HepG2 (cell line): ENCODE measurements around the gene GRHL1.

Experiments used
- EZH2 ChIP-seq: conservative IDR thresholded peaks from 2 replicates; pipeline ENCODE4 v1.6.1; 2012; ENCODE audit warnings: mild to moderate bottlenecking, low read depth, low read length, moderate library complexity
- ZNF790 ChIP-seq: sonication (generic); formaldehyde crosslinking; IDR thresholded peaks from 2 replicates; pipeline ENCODE4 v1.8.0; 2022; ENCODE audit warnings: missing genetic modification reagents, mild to moderate bottlenecking, borderline replicate concordance

- TF ChIP-seq EZH2 (no peak), ZNF790 (CRISPR knock-in tag) (no peak)
These were observed 18.9 kb downstream of the GRHL1 start for GRCh38 chr2:9970200-9971044.
